Stimulated activated CD8-positive, alpha-beta memory T cell treated with anti-CD3 and anti-CD28 coated beads, Interleukin-12 subunit alpha, Interleukin-12 subunit beta, amount 100 ng/mL, for 1 hour (primary cell): Measurements from ENCODE around the gene PTHLH.

ENCODE experiments used
- DNase-seq: peaks from one replicate; pipeline ENCODE4 v3.0.0-alpha.2; 2020; ENCODE audit warnings: low read depth

PTHLH gene

GRCh38 chr12:27972721-27973120 lies at the start of gene PTHLH:
Gene PTHLH (minus strand): TSS chr12:27972733. CDS start chr12:27969494, 3,239 bp downstream.
- DNase-seq = no peak

- no peak for DNase-seq
These were observed 49.2 kb upstream of the PTHLH start for GRCh38 chr12:28021704-28022103.

- no peak for DNase-seq
These were observed 45.3 kb upstream of the PTHLH start for GRCh38 chr12:28017873-28018255.

- no peak for DNase-seq
These were observed 44.8 kb upstream of the PTHLH start for GRCh38 chr12:28017126-28017872.

- no peak for DNase-seq
These were observed 42.6 kb upstream of the PTHLH start for GRCh38 chr12:28015165-28015564.

- no peak for DNase-seq
These were observed 41.7 kb upstream of the PTHLH start for GRCh38 chr12:28014196-28014595.

GRCh38 chr12:28012333-28012918 lies 39.9 kb upstream of the PTHLH start:
- no peak for DNase-seq

- DNase-seq = no peak
These were observed 37.5 kb upstream of the PTHLH start for GRCh38 chr12:28010036-28010435.

GRCh38 chr12:27999970-28000369 lies 27.4 kb upstream of the PTHLH start:
- DNase-seq = no peak

- DNase-seq = no peak
These were observed 27.0 kb upstream of the PTHLH start for GRCh38 chr12:27999521-27999920.

- DNase-seq = no peak
These were observed 26.1 kb upstream of the PTHLH start for GRCh38 chr12:27998658-27999057.

GRCh38 chr12:27998170-27998569 lies 25.6 kb upstream of the PTHLH start:
- no peak for DNase-seq

GRCh38 chr12:27996761-27997160 lies 24.2 kb upstream of the PTHLH start:
- DNase-seq = no peak

- no peak for DNase-seq
These were observed 22.9 kb upstream of the PTHLH start for GRCh38 chr12:27995406-27995805.

GRCh38 chr12:27988594-27989233 lies 16.2 kb upstream of the PTHLH start:
- no peak for DNase-seq

GRCh38 chr12:27987331-27987730 lies 14.8 kb upstream of the PTHLH start:
- no peak for DNase-seq

- no peak for DNase-seq
These were observed 11.7 kb upstream of the PTHLH start for GRCh38 chr12:27984275-27984674.

- no peak for DNase-seq
These were observed 10.4 kb upstream of the PTHLH start for GRCh38 chr12:27982951-27983350.

- no peak for DNase-seq
These were observed 9.9 kb upstream of the PTHLH start for GRCh38 chr12:27982385-27982784.

GRCh38 chr12:27981874-27982273 lies 9.3 kb upstream of the PTHLH start:
- no peak for DNase-seq

GRCh38 chr12:27979145-27979544 lies 6.6 kb upstream of the PTHLH start:
- DNase-seq = no peak

GRCh38 chr12:27975222-27976136 lies 2.9 kb upstream of the PTHLH start:
- no peak for DNase-seq
